AML-193 (cell line): Measurements from ENCODE around the gene S100P.
"Not testable (repeated sequence)": the region's sequence is repeated elsewhere in the genome, so short reads cannot be mapped to it uniquely, and the experiment has no call there.

ENCODE experiments used
- DNase-seq, 2 experiments: peaks; one replicate each; lab custom pipeline; 2025; lab: John Stamatoyannopoulos, UW

Gene S100P

DNA sequence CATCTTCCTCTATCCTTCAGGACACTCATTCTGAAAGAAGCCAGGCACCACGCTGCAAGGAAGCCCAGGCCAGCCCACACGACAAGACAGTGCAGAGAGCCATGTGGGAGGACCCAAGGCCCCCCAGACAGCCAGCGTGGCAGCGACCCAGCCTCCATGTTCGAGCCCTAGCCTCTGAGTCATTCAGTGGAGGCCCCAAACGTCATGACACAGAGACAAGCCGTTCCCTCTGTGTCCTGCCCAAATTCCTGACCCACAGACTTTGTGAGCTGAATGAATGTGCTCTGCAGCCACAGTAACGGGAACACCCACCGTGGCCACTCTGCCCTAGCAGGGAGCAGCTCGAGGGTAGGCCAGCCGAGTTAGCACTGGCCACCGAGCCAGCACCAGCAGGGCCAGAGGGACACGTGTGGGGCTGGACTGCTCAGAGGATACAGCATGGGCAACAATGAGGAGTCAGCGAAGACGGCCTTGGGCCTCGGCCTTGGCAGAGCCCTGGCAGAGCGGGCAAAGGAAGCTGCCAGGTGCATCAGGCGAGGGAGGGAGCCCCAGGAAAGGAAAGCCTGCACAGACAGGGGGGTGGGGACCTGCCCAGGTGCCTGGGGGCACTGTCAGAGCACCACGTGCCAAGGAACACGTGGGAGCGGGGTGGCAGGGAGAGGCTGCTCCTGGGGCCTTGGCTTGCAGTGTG is 30.9 kb downstream of the S100P start:
- no peak for DNase-seq

- DNase-seq = not testable (repeated sequence)
Observed at GRCh38 chr4:6725427-6725961, 31.8 kb downstream of the S100P start.

DNA sequence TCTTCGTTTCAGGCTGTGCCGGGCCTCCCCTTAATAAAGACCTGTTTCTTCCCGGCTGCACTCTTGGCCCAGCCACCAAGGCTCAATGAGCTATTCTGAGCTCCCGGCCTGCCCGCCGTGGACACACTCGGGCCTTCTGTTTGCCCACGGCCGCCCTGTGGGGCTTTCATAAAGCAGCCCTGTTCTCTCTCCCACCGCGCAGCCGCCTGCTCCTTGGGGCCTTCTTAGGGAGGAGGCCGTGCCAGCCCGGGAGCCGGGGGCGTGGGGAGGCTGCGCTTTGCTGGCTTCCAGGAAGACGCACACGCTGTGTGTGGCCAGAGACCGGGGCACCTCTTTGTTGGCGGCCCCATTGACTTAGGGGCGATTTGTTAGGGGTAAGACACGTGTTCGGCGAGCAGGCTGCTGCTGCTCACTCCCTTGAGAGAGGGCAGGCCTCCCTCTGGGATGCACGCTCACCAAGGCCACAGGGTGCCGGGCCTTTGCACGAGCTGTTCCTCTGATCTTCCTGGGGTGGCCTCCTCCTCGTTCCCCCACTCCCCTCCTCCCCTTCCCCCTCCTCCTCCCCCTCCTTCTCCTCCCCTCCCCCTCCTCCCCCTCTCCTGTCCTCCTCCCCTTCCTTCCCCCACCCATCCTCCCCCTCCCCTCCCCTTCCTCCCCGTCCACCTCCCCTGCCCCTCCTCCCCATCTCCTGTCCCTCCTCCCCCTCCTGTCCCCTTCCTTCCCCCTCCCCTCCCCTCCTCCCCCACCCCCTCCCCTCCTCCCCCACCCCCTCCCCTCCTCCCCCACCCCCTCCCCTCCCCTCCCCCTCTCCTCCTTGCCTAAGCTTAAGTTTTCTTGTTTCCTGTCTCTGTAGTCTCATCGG is 33.6 kb downstream of the S100P start:
- DNase-seq = no peak

- DNase-seq = no peak
Observed at GRCh38 chr4:6727943-6728250, 34.2 kb downstream of the S100P start.

GRCh38 chr4:6728320-6729029 is 34.8 kb downstream of the S100P start:
- no peak for DNase-seq

- DNase-seq = no peak
Observed at GRCh38 chr4:6730603-6731317, 37.1 kb downstream of the S100P start.

GRCh38 chr4:6731318-6731675 is 37.6 kb downstream of the S100P start:
- DNase-seq = no peak

- no peak for DNase-seq
Observed at GRCh38 chr4:6731780-6732179, 38.1 kb downstream of the S100P start.

- no peak for DNase-seq
Observed at GRCh38 chr4:6732441-6733357, 39.0 kb downstream of the S100P start.

GRCh38 chr4:6733358-6734164 is 39.9 kb downstream of the S100P start:
- DNase-seq = no peak

DNA sequence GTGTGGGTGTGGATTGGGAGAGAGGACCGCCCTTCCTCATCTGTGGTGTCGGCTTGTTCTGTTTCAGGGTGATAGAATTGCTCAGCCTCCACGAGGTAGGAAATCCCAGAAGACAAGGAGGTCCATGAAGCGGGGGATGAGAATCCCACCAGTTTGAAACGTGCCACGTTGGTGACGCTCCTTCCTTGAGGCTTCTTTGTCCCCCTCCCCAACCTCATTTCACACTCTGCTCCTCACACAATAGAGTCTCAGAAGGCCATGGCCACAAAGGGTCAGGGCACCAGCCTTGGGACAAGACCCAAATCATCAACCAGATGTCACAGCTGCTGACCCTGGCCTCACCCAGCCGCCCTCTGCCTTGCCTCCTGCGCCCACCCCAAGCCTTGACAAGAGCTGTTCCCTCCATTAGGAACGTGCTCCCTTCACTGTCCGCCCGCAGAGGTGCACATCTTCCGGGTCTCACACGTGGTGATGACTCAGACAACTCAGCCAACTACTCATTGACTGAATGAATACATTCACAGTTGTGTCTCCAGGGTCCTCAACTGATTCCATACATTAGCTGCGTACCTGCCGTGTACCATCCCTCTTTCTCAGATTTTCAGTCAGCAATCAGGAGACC is 40.6 kb downstream of the S100P start:
- DNase-seq = no peak

DNA sequence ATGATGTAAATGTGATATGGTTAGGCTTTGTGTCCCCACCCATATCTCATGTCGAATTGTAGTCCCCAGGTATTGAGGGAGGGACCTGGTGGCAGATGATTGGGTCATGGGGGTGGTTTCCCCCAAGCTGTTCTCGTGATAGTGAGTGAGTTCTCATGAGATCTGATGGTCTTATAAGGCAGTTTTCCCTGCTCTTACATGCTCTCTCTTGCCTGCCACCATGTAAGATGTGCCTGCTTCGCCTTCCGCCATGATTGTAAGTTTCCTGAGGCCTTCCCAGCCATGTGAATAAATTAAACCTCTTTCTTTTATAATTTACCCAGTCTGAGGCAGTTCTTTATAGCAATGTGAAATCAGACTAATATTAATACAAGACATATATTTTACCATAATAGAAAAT is 46.2 kb downstream of the S100P start:
- no peak for DNase-seq

DNA sequence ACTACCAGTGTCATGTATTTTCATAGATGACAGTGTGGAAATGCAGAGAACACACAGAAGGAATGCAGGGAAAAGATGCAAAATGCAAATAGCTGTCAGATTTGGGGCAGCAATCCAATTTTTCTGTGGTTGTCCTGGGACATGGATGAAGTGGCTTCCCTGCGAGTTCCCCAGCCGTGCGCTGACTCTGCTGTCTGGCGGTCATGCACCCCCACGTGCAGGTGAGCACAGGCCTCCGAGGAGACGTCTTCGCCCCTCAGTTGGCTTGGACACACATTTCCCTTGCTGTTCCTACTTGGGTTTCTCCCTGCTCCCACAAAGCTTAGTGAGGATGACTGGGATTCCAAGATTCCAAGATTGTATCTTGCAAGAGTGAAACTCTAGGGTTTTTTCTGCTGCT is 46.7 kb downstream of the S100P start:
- DNase-seq = no peak

GRCh38 chr4:6742507-6742906 is 48.8 kb downstream of the S100P start:
- DNase-seq = no peak

- DNase-seq = no peak
Observed at GRCh38 chr4:6742989-6743388, 49.3 kb downstream of the S100P start.
